Fibroblast of lung (primary cell): ENCODE results near the gene MANEAL.

ENCODE experiments used
- EZH2 ChIP-seq: IDR thresholded peaks from 2 replicates; pipeline ENCODE4 v1.5.1; 2012; ENCODE audit warnings: low read length, control low read depth, mild to moderate bottlenecking; ENCODE audit errors: missing control alignments
- TF ChIP-seq, protein P1 (sequence below), 2 donors: IDR thresholded peaks in 1 of 2; conservative IDR thresholded peaks in 1 of 2; 1 replicate in 1 of 2; 2 replicates in 1 of 2; pipeline ENCODE4 v1.5.1; 2011 to 2012; ENCODE audit warnings: low read length in 2 of 2, control low read depth in 1 of 2, inconsistent platforms in 1 of 2, low read depth in 1 of 2, mild to moderate bottlenecking in 1 of 2

DNA sequence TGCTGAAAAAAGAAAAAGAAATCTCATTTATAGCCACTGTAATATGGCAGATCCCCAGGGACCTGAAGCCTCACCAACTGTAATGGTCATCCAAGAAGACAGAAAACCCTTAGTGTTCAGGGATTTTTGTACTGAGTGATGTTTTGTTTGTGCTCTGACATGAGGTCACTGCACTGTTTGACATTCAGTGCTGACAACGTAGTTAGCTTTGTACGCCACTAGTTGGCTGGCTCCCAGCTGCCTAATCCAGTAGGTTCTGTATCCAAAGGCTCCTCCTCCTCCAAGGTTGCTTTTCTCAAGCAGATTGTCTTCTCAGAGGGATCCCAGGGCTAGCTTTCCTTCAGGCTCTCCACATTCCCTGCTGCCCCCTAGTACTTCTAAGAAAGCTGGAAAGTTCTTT, 23.8 kb downstream of the MANEAL start:
- TF ChIP-seq EZH2: no peak
- TF ChIP-seq, protein P1, sequence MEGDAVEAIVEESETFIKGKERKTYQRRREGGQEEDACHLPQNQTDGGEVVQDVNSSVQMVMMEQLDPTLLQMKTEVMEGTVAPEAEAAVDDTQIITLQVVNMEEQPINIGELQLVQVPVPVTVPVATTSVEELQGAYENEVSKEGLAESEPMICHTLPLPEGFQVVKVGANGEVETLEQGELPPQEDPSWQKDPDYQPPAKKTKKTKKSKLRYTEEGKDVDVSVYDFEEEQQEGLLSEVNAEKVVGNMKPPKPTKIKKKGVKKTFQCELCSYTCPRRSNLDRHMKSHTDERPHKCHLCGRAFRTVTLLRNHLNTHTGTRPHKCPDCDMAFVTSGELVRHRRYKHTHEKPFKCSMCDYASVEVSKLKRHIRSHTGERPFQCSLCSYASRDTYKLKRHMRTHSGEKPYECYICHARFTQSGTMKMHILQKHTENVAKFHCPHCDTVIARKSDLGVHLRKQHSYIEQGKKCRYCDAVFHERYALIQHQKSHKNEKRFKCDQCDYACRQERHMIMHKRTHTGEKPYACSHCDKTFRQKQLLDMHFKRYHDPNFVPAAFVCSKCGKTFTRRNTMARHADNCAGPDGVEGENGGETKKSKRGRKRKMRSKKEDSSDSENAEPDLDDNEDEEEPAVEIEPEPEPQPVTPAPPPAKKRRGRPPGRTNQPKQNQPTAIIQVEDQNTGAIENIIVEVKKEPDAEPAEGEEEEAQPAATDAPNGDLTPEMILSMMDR (conservative IDR thresholded peaks at IDR 0.05 in 1 of 2, IDR thresholded peaks at IDR 0.05 in 1 of 2; ENCODE audit: low read depth in 1 of 2, low read length in 2 of 2): no peak
